Uterus (tissue), 4 donors: ENCODE data around the gene RNF187. TPM values are rescaled to one million over a fixed set of nuclear protein-coding genes. Genes with fewer than 3 reads are reported as not detected.
"Not testable (repeated sequence)": the region's sequence is repeated elsewhere in the genome, so short reads cannot be mapped to it uniquely, and the experiment has no call there.

Experiments used
- DNase-seq, 2 donors: peaks; one replicate each; pipeline ENCODE4 v3.0.0-alpha.2; 2019 to 2020
- H3K27ac ChIP-seq, 2 donors: fragments of 200-600 bp; sonication (generic); 1 replicate in 1 of 2; 2 replicates in 1 of 2; pipeline ENCODE4 v1.5.1; 2016 to 2018
- H3K27me3 ChIP-seq, 2 donors: fragments of 200-600 bp; sonication (generic); one replicate each; pipeline ENCODE4 v1.5.1; 2018 to 2019; ENCODE audit warnings: control low read depth in 1 of 2
- H3K36me3 ChIP-seq, 2 donors: fragments of 200-600 bp; sonication (generic); one replicate each; pipeline ENCODE4 v1.5.1; 2019; ENCODE audit warnings: control low read depth in 1 of 2
- H3K4me1 ChIP-seq, 2 donors: fragments of 200-600 bp; sonication (generic); one replicate each; pipeline ENCODE4 v1.5.1; 2018 to 2019; ENCODE audit warnings: control low read depth in 1 of 2
- H3K4me3 ChIP-seq, 2 donors: fragments of 200-600 bp; sonication (generic); 1 replicate in 1 of 2; 2 replicates in 1 of 2; pipeline ENCODE4 v1.5.1; 2018 to 2019; ENCODE audit warnings: mild to moderate bottlenecking in 1 of 2
- H3K9me3 ChIP-seq, 2 donors: fragments of 200-600 bp; sonication (generic); one replicate each; pipeline ENCODE4 v1.5.1; 2019; ENCODE audit warnings: control low read depth in 1 of 2
- POLR2A ChIP-seq, 2 donors: fragments of 450-650 bp; IDR thresholded peaks; one replicate each; pipeline ENCODE4 v1.6.1; 2016; ENCODE audit warnings: antibody characterized with exemption in 2 of 2, mild to moderate bottlenecking in 1 of 2, moderate library complexity in 1 of 2
- intact Hi-C: fragments of 100-400 bp; cut with DNase I; formaldehyde crosslinking; loops from one replicate; pipeline ENCODE4 v1.15.1; 2023; ENCODE audit warnings: low total_unique reads
- total RNA-seq, 4 donors: library from RNA; depleted of rRNA in 3 of 4; stranded (reverse); fragments of >200 nt in 3 of 4; gene quantifications; one replicate each; pipeline versions ENCODE4 v1.1.0 to v1.2.4, GENCODE V29; 2014 to 2023
- TF ChIP-seq, protein P1 (sequence below), 4 experiments: fragments of 200-600 bp in 2 of 4; fragments of 450-650 bp in 2 of 4; sonication (generic) in 2 of 4; IDR thresholded peaks; one replicate each; pipeline ENCODE4 v1.5.1; 2016 to 2019; ENCODE audit warnings: antibody characterized with exemption in 4 of 4, mild to moderate bottlenecking in 2 of 4, moderate library complexity in 1 of 4
- donor health status: DM: yes; HTN: yes; CAD: no.

Gene RNF187
- total RNA-seq, 4 donors from 2014 or later = 13.2 to 84.1 (median 27.7) TPM

DNA sequence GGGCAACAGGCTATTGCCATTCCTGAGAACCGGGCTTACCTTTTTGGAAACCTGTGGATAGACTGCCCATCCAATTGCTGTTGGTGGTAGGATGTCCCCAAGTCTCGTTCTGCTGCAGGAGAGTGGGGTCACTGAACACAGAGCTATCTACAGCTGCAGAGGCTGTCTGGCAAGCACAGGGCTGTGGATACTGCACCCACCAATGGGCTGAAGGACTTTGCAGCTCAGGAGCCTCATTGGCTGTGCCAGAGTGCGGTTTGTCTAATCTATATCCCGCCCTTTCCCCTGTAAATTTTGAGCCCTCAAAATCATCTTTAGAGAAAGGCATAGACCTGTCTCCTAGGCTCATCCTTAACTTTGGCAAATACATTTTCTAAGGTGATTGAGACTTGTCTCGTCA is 15.3 kb downstream of the RNF187 start:
- no peaks in the 10 kb centered on the region for H3K9me3 ChIP-seq
- H3K4me3 ChIP-seq = no peak overlapping the region
- TF ChIP-seq, protein P1, sequence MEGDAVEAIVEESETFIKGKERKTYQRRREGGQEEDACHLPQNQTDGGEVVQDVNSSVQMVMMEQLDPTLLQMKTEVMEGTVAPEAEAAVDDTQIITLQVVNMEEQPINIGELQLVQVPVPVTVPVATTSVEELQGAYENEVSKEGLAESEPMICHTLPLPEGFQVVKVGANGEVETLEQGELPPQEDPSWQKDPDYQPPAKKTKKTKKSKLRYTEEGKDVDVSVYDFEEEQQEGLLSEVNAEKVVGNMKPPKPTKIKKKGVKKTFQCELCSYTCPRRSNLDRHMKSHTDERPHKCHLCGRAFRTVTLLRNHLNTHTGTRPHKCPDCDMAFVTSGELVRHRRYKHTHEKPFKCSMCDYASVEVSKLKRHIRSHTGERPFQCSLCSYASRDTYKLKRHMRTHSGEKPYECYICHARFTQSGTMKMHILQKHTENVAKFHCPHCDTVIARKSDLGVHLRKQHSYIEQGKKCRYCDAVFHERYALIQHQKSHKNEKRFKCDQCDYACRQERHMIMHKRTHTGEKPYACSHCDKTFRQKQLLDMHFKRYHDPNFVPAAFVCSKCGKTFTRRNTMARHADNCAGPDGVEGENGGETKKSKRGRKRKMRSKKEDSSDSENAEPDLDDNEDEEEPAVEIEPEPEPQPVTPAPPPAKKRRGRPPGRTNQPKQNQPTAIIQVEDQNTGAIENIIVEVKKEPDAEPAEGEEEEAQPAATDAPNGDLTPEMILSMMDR (IDR thresholded peaks at IDR 0.05) = no peak
- TF ChIP-seq POLR2A (IDR thresholded peaks at IDR 0.05) = no peak
- H3K4me1 ChIP-seq = no peaks in the 10 kb centered on the region
- no peaks in the 10 kb centered on the region for H3K36me3 ChIP-seq
- intact Hi-C loops = no loop called here
- no peaks in the 10 kb centered on the region for H3K27me3 ChIP-seq
- no peak for DNase-seq
- H3K27ac ChIP-seq = no peak overlapping the region

DNA sequence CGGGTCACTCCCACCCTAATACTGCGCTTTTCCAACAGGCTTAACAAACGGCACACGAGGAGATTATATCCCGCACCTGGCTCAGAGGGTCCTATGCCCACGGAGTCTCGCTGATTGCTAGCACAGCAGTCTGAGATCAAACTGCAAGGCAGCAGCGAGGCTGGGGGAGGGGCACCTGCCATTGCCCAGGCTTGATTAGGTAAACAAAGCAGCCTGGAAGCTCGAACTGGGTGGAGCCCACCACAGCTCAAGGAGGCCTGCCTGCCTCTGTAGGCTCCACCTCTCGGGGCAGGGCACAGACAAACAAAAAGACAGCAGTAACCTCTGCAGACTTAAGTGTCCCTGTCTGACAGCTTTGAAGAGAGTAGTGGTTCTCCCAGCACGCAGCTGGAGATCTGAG is 18.8 kb downstream of the RNF187 start:
- H3K27me3 ChIP-seq, H3K27ac ChIP-seq, H3K36me3 ChIP-seq, H3K4me1 ChIP-seq, DNase-seq, intact Hi-C loops, H3K9me3 ChIP-seq, H3K4me3 ChIP-seq: not testable (repeated sequence)

DNA sequence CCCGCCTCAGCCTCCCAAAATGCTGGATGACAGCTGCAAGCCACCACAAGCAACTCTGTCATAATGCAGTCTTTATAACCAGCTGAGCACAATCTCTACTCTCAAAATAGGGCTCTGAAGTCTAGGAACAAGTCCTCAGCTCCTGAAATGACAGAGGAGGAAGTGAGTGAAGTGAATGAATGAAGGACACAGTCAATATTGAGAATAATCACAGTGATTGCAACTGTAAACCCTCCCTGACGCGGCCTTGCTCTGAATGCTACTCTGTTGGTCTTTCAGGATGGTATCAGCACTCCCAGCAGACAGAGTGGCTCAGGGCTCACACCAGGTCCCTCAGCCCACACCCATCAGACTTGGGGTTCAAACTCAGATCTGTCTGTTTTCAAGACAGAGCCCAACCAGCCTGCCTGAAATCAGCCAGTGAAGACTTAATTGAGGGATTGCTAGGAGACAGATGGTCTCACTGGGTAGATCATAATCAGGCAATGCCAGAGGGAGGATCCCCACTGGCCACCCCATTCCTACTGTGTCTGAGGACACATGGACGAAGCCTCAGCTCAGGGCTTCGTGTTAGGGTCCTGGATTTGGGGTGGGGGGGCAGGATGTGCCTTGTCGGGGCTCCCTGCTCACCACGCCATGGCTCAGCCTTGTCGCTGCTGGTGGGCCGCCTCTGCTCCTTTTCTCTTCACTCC is 20.9 kb downstream of the RNF187 start:
- H3K4me3 ChIP-seq = no peak overlapping the region
- H3K9me3 ChIP-seq = no peaks in the 10 kb centered on the region
- no peak overlapping the region for H3K27ac ChIP-seq
- H3K4me1 ChIP-seq = no peaks in the 10 kb centered on the region
- no peaks in the 10 kb centered on the region for H3K27me3 ChIP-seq
- no peak for DNase-seq
- TF ChIP-seq, protein P1 (IDR thresholded peaks at IDR 0.05) = no peak
- TF ChIP-seq POLR2A (IDR thresholded peaks at IDR 0.05) = no peak
- intact Hi-C loops = no loop called here
- H3K36me3 ChIP-seq = no peaks in the 10 kb centered on the region

DNA sequence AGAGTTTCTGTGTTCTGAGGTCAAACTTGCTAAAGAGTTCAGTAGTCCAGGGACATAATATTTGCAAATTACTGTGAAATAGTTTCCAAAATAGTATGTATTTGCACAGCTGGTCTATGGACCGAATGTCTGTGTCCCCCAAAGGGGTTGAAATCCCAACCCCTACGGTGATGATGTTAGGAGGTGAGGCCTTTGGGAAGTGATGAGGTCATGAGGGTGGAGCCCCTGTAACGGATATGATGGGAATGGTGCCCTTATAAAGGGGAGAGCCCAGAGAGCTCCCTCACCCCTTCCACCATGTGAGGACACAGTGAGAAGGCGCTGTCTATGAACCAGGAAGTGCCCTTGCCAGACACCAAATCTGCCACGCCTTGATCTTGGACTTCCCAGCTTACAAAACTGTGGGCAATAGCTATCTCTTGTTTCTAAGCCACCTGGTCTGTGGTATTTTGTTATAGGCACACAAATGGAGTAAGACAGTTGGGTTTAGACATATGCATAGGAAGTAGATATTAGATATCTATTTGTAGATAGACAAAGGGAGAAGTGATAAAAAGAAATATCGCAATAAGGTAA is 21.7 kb downstream of the RNF187 start:
- H3K27me3 ChIP-seq = no peaks in the 10 kb centered on the region
- intact Hi-C loops = no loop called here

DNA sequence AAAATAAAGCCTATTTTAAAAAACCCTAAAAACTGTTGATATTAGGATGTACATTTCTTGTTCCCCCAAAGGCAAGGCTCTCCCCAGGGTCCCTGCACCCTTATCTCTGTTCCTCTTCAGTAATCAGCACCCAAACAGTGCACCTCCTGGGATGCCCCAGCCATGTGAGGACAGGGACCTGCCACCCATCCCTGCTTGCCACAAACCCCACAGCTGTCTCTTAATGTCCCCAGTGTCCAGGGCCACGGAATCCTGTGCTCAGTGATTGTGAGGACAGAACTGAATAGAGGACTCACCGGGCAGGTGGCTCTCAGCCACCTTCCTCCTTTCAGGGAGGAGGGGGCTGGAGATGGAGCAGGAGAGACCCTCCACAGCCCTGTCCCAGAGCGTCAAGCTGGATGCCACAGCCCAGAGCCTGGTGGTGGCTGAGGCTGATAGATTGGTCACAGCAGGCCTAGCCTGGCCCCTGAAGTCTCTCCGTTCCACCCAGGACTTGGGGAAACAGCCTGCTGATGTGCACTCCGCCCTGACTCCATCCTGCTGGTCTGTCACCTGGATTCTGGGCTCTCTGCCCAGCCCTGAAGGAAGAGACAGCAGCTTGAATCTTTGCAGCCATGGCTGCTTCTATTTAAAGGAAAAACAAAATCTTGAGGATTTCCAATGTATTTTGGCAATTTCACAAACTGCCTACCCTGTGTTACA is 23.1 kb downstream of the RNF187 start:
- Histone ChIP-seq H3K36me3 (no peaks in the 10 kb centered on the region), H3K4me1 (no peaks in the 10 kb centered on the region), H3K27me3 (no peaks in the 10 kb centered on the region), H3K4me3 (no peak overlapping the region), H3K27ac (no peak overlapping the region), H3K9me3 (no peaks in the 10 kb centered on the region)
- intact Hi-C loops = no loop called here
- DNase-seq = no peak
- TF ChIP-seq, protein P1 (IDR thresholded peaks at IDR 0.05) = no peak
- TF ChIP-seq POLR2A (IDR thresholded peaks at IDR 0.05) = no peak

More for the DNA sequence above, 21.7 kb downstream of the RNF187 start:
- no peak overlapping the region for H3K4me3 ChIP-seq
- TF ChIP-seq, protein P1 (IDR thresholded peaks at IDR 0.05) = no peak
- TF ChIP-seq POLR2A (IDR thresholded peaks at IDR 0.05) = no peak
- H3K27ac ChIP-seq = no peak overlapping the region
- DNase-seq = no peak
- no peaks in the 10 kb centered on the region for H3K36me3 ChIP-seq
- H3K9me3 ChIP-seq = no peaks in the 10 kb centered on the region
- H3K4me1 ChIP-seq = no peaks in the 10 kb centered on the region
